HCT116 (cell line): ENCODE measurements around the gene GRK6. TPM values are rescaled to one million over a fixed set of nuclear protein-coding genes. Genes with fewer than 3 reads are reported as not detected.

ENCODE experiments used
- ATAC-seq: fragments of 200-7000 bp; cut with Tn5 transposase; 2 replicates; pipeline ENCODE4 v1.9.1; 2020; ENCODE audit warnings: mild to moderate bottlenecking, moderate library complexity
- BruUV-seq: library from RNA; stranded (reverse); fragments of 400-500 nt; replicated peaks from 2 replicates; lab custom pipeline; 2021; lab: Mats Ljungman, UMichigan
- CTCF ChIA-PET: fragments of 300-600 bp; sonication (Branson Sonifier 250); formaldehyde crosslinking; loops from one replicate; lab custom pipeline; 2021; ENCODE audit warnings: antibody characterized with exemption; lab: Charles Lee
- POLR2A ChIA-PET: fragments of 300-600, 350-600 bp; sonication (Branson Sonifier 250); formaldehyde crosslinking; loops from one replicate; lab custom pipeline; 2021; ENCODE audit warnings: antibody characterized with exemption; lab: Charles Lee
- RAD21 ChIA-PET, 2 experiments: fragments of 300-600 bp; sonication (Branson Sonifier 250); formaldehyde crosslinking; loops; one replicate each; lab custom pipeline; 2023; ENCODE audit warnings: low total read pairs in 2 of 2; ENCODE audit not compliant: uncharacterized antibody in 2 of 2, unreplicated experiment in 2 of 2, low non-redundant PET in 1 of 2; lab: Charles Lee
- DNase-seq: peaks from one replicate; pipeline ENCODE4 v3.0.0-alpha.2; 2010; ENCODE audit warnings: low read depth, low spot score
- H2AFZ ChIP-seq: fragments of 200-600 bp; shearing (Covaris generic), sonication (generic); 2 replicates; pipeline ENCODE4 v1.6.1; 2017; ENCODE audit warnings: low read depth, mixed run types, mixed read lengths, antibody characterized with exemption, low read length; ENCODE audit not compliant: poor library complexity, severe bottlenecking
- H3K27ac ChIP-seq: 2 replicates; pipeline ENCODE4 v1.5.1; 2012; ENCODE audit warnings: low read depth, low read length
- H3K27me3 ChIP-seq: fragments of 200-600 bp; sonication (generic); 2 replicates; pipeline ENCODE4 v1.6.1; 2016; ENCODE audit warnings: mixed run types, low read length, mixed read lengths; ENCODE audit not compliant: insufficient read depth
- H3K36me3 ChIP-seq, 2 experiments: fragments of 200-500 bp in 1 of 2; fragments of 200-600 bp in 1 of 2; sonication (Bioruptor generic) in 1 of 2; sonication (generic) in 1 of 2; 2 replicates each; pipeline versions ENCODE4 v1.5.1 to v1.6.1; 2014 to 2016; ENCODE audit warnings: low read length in 2 of 2, inconsistent platforms in 1 of 2, mixed read lengths in 1 of 2, mixed run types in 1 of 2; ENCODE audit not compliant: insufficient read depth in 2 of 2, control insufficient read depth in 1 of 2
- H3K4me1 ChIP-seq, 2 experiments: fragments of 200-600 bp in 1 of 2; sonication (generic) in 1 of 2; 2 replicates each; pipeline versions ENCODE4 v1.5.1 to v1.6.1; 2012 to 2017; ENCODE audit warnings: low read length in 2 of 2, inconsistent platforms in 1 of 2, mild to moderate bottlenecking in 1 of 2, mixed read lengths in 1 of 2, mixed run types in 1 of 2, moderate library complexity in 1 of 2; ENCODE audit not compliant: insufficient read depth in 2 of 2, control insufficient read depth in 1 of 2
- H3K4me2 ChIP-seq: fragments of 200-600 bp; sonication (generic); 2 replicates; pipeline ENCODE4 v1.6.1; 2017; ENCODE audit warnings: mixed run types, low read length, mixed read lengths
- H3K4me3 ChIP-seq, 2 experiments: fragments of 200-600 bp in 1 of 2; sonication (generic) in 1 of 2; replicated peaks in 1 of 2; 2 replicates each; pipeline ENCODE4 v1.5.1; 2011 to 2016; ENCODE audit warnings: low read length in 2 of 2, control low read depth in 1 of 2, low read depth in 1 of 2, mild to moderate bottlenecking in 1 of 2, mixed read lengths in 1 of 2, mixed run types in 1 of 2
- H3K79me2 ChIP-seq: fragments of 200-600 bp; sonication (generic); 2 replicates; pipeline ENCODE4 v1.6.1; 2017; ENCODE audit warnings: mild to moderate bottlenecking, mixed run types, low read length, moderate library complexity, mixed read lengths; ENCODE audit not compliant: insufficient read depth
- H3K9ac ChIP-seq: fragments of 200-600 bp; sonication (generic); 2 replicates; pipeline ENCODE4 v1.6.1; 2016; ENCODE audit warnings: low read length, mixed read lengths
- H3K9me2 ChIP-seq: fragments of 200-600 bp; sonication (generic), shearing (Covaris generic); 2 replicates; pipeline ENCODE4 v1.6.1; 2017; ENCODE audit warnings: mixed run types, mild to moderate bottlenecking, moderate library complexity; ENCODE audit not compliant: insufficient read depth
- H3K9me3 ChIP-seq, 2 experiments: fragments of 200-500 bp in 1 of 2; fragments of 200-600 bp in 1 of 2; sonication (Bioruptor generic) in 1 of 2; sonication (generic) in 1 of 2; 2 replicates each; pipeline ENCODE4 v1.6.1; 2014 to 2017; ENCODE audit warnings: low read length in 2 of 2, mixed read lengths in 2 of 2, inconsistent platforms in 1 of 2, low read depth in 1 of 2, mild to moderate bottlenecking in 1 of 2, mixed run types in 1 of 2, moderate library complexity in 1 of 2; ENCODE audit not compliant: control insufficient read depth in 1 of 2, insufficient read depth in 1 of 2
- H4K20me1 ChIP-seq: fragments of 200-600 bp; sonication (generic), shearing (Covaris generic); 2 replicates; pipeline ENCODE4 v1.6.1; 2017; ENCODE audit warnings: mixed run types, mild to moderate bottlenecking, moderate library complexity; ENCODE audit not compliant: insufficient read depth
- CBX3 ChIP-seq: IDR thresholded peaks from 2 replicates; pipeline ENCODE4 v1.6.1; 2012; ENCODE audit warnings: low read depth
- CEBPB ChIP-seq: IDR thresholded peaks from 2 replicates; pipeline ENCODE4 v1.6.1; 2012; ENCODE audit warnings: low read depth
- EGR1 ChIP-seq: IDR thresholded peaks from 2 replicates; pipeline ENCODE4 v1.6.1; 2012; ENCODE audit warnings: low read depth
- ELF1 ChIP-seq: IDR thresholded peaks from 2 replicates; pipeline ENCODE4 v1.6.1; 2012; ENCODE audit warnings: low read depth, borderline replicate concordance
- EZH2 ChIP-seq: fragments of 200-600 bp; sonication (generic); IDR thresholded peaks from 2 replicates; pipeline ENCODE4 v1.6.1; 2017; ENCODE audit warnings: antibody characterized with exemption, mixed run types
- FOSL1 ChIP-seq: IDR thresholded peaks from 2 replicates; pipeline ENCODE4 v1.6.1; 2012; ENCODE audit warnings: low read depth
- JUND ChIP-seq: IDR thresholded peaks from 2 replicates; pipeline ENCODE4 v1.6.1; 2012
- POLR2A ChIP-seq: IDR thresholded peaks from 2 replicates; pipeline ENCODE4 v1.7.0; 2011; ENCODE audit warnings: borderline replicate concordance; ENCODE audit not compliant: insufficient read depth, insufficient read length; ENCODE audit errors: extremely low read depth
- POLR2AphosphoS5 ChIP-seq: IDR thresholded peaks from 2 replicates; pipeline ENCODE4 v1.6.1; 2011; ENCODE audit warnings: mild to moderate bottlenecking, low read depth, low read length, moderate library complexity
- RAD21 ChIP-seq: IDR thresholded peaks from 2 replicates; pipeline ENCODE4 v1.6.1; 2012; ENCODE audit warnings: low read depth, mild to moderate bottlenecking
- SIN3A ChIP-seq: IDR thresholded peaks from 2 replicates; pipeline ENCODE4 v1.6.1; 2012; ENCODE audit warnings: low read depth
- SP1 ChIP-seq: IDR thresholded peaks from 2 replicates; pipeline ENCODE4 v1.6.1; 2012; ENCODE audit warnings: low read depth
- TCF7L2 ChIP-seq: IDR thresholded peaks from 2 replicates; pipeline ENCODE4 v1.7.0; 2011; ENCODE audit warnings: borderline replicate concordance, inconsistent platforms; ENCODE audit not compliant: insufficient read depth, insufficient read length; ENCODE audit errors: extremely low read depth
- ZFX ChIP-seq: fragments of 450-650 bp; IDR thresholded peaks from 2 replicates; pipeline ENCODE4 v1.6.1; 2017
- intact Hi-C: fragments of 100-400 bp; cut with micrococcal nuclease; formaldehyde crosslinking; loops from 2 replicates; pipeline ENCODE4 v1.10.0; 2022
- total RNA-seq: library from RNA; stranded (reverse); gene quantifications from one replicate; pipeline ENCODE4 v1.2.1, GENCODE V29; 2021; ENCODE audit not compliant: unreplicated experiment
- TF ChIP-seq, protein P1 (sequence below): IDR thresholded peaks from 2 replicates; pipeline ENCODE4 v1.6.1; 2012
- TF ChIP-seq, protein P2 (sequence below), 3 experiments: fragments of 200-600 bp in 1 of 3; sonication (generic) in 1 of 3; IDR thresholded peaks in 2 of 3; conservative IDR thresholded peaks in 1 of 3; 2 replicates each; pipeline ENCODE4 v1.5.1; 2012 to 2017; ENCODE audit warnings: low read depth in 2 of 3, low read length in 2 of 3, antibody characterized with exemption in 1 of 3, borderline replicate concordance in 1 of 3, control low read depth in 1 of 3, mild to moderate bottlenecking in 1 of 3, mixed read lengths in 1 of 3, mixed run types in 1 of 3, moderate library complexity in 1 of 3; ENCODE audit not compliant: insufficient read depth in 1 of 3
- TF ChIP-seq, protein P3 (sequence below): IDR thresholded peaks from 2 replicates; pipeline ENCODE4 v1.6.1; 2011; ENCODE audit warnings: mild to moderate bottlenecking, low read length, moderate library complexity; ENCODE audit not compliant: insufficient replicate concordance; ENCODE audit errors: extremely low read depth

The GRK6 gene
- total RNA-seq, 1 experiment from 2014 or later, result 89.3 TPM

GRCh38 chr5:177405805-177406204 is 20.7 kb upstream of the GRK6 start:
- ATAC-seq (no peak), DNase-seq (no peak)
- Histone ChIP-seq H3K36me3 (no peaks in the 10 kb centered on the region), H2AFZ (no peak overlapping the region), H3K4me1 (peaks cover 15 to 37% of the 10 kb centered on the region in 2 experiments), H4K20me1 (no peaks in the 10 kb centered on the region), H3K27ac (no peak overlapping the region), H3K79me2 (no peaks in the 10 kb centered on the region), H3K27me3 (no peaks in the 10 kb centered on the region), H3K9me2 (no peaks in the 10 kb centered on the region), H3K4me3 (no peak overlapping the region), H3K9ac (no peak overlapping the region), H3K9me3 (no peaks in the 10 kb centered on the region), H3K4me2 (no peak overlapping the region)
- no peak for TF ChIP-seq SP1
- no peak for TF ChIP-seq FOSL1
- no peak for TF ChIP-seq POLR2AphosphoS5
- TF ChIP-seq, protein P1, sequence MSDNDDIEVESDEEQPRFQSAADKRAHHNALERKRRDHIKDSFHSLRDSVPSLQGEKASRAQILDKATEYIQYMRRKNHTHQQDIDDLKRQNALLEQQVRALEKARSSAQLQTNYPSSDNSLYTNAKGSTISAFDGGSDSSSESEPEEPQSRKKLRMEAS, result no peak
- no peak for TF ChIP-seq JUND
- TF ChIP-seq ELF1, result no peak
- TF ChIP-seq SIN3A, result no peak
- no peak for TF ChIP-seq TCF7L2
- no peak for TF ChIP-seq EZH2
- TF ChIP-seq CBX3, result no peak
- TF ChIP-seq RAD21, result no peak
- BruUV-seq, result no TSS peak
- CTCF ChIA-PET, result interaction anchor here (4.0 to 5.3 kb wide), 2 partner anchors 16 to 49 kb away, joined by 65 to 85 read pairs; no protein-coding TSS in a partner anchor
- POLR2A ChIA-PET, result no interaction called here
- RAD21 ChIA-PET, result interaction anchor here in 1 of 2 experiments (1.5 kb wide), 1 partner anchor 40 kb away, joined by 5 read pairs; no protein-coding TSS in a partner anchor
- intact Hi-C loops, result no loop called here

GRCh38 chr5:177409043-177409801 is 17.3 kb upstream of the GRK6 start, which contains the start of gene F12:
Gene F12, minus strand, starts transcription at chr5:177409564. Its CDS starts 37 bp downstream, at chr5:177409527.
- CTCF ChIA-PET, result no interaction called here
- RAD21 ChIA-PET, result no interaction called here
- no peak for TF ChIP-seq POLR2AphosphoS5
- TF ChIP-seq POLR2A, result no peak
- TF ChIP-seq, protein P2, sequence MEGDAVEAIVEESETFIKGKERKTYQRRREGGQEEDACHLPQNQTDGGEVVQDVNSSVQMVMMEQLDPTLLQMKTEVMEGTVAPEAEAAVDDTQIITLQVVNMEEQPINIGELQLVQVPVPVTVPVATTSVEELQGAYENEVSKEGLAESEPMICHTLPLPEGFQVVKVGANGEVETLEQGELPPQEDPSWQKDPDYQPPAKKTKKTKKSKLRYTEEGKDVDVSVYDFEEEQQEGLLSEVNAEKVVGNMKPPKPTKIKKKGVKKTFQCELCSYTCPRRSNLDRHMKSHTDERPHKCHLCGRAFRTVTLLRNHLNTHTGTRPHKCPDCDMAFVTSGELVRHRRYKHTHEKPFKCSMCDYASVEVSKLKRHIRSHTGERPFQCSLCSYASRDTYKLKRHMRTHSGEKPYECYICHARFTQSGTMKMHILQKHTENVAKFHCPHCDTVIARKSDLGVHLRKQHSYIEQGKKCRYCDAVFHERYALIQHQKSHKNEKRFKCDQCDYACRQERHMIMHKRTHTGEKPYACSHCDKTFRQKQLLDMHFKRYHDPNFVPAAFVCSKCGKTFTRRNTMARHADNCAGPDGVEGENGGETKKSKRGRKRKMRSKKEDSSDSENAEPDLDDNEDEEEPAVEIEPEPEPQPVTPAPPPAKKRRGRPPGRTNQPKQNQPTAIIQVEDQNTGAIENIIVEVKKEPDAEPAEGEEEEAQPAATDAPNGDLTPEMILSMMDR (IDR thresholded peaks at IDR 0.05 in 2 of 3, conservative IDR thresholded peaks at IDR 0.05 in 1 of 3; ENCODE audit: borderline replicate concordance in 1 of 3, insufficient read depth in 1 of 3, low read depth in 2 of 3, low read length in 2 of 3), result no peak
- no peak for TF ChIP-seq ELF1
- no peak for TF ChIP-seq SP1
- no peak for TF ChIP-seq CBX3
- TF ChIP-seq CEBPB, result no peak
- no peak for TF ChIP-seq EGR1
- TF ChIP-seq, protein P3, sequence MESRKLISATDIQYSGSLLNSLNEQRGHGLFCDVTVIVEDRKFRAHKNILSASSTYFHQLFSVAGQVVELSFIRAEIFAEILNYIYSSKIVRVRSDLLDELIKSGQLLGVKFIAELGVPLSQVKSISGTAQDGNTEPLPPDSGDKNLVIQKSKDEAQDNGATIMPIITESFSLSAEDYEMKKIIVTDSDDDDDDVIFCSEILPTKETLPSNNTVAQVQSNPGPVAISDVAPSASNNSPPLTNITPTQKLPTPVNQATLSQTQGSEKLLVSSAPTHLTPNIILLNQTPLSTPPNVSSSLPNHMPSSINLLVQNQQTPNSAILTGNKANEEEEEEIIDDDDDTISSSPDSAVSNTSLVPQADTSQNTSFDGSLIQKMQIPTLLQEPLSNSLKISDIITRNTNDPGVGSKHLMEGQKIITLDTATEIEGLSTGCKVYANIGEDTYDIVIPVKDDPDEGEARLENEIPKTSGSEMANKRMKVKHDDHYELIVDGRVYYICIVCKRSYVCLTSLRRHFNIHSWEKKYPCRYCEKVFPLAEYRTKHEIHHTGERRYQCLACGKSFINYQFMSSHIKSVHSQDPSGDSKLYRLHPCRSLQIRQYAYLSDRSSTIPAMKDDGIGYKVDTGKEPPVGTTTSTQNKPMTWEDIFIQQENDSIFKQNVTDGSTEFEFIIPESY, result no peak
- TF ChIP-seq EZH2, result no peak
- no peak for TF ChIP-seq ZFX
- DNase-seq, result no peak
- no peaks in the 10 kb centered on the region for H4K20me1 ChIP-seq
- no peak within 1 kb of the TSS for H3K9ac ChIP-seq
- no peak within 1 kb of the TSS for H3K4me2 ChIP-seq
- BruUV-seq, result no TSS peak
- H3K36me3 ChIP-seq, result no peaks in the 10 kb centered on the region
- no peak for ATAC-seq
- H3K9me3 ChIP-seq, result no peaks in the 10 kb centered on the region
- peaks cover 7 to 13% of the 10 kb centered on the region in 2 experiments; a peak in 3 of 4 replicates for H3K4me1 ChIP-seq
- H3K27ac ChIP-seq, result no peak within 1 kb of the TSS
- POLR2A ChIA-PET, result no interaction called here
- H3K27me3 ChIP-seq, result no peaks in the 10 kb centered on the region
- H3K4me3 ChIP-seq, result no peak within 1 kb of the TSS
- intact Hi-C loops, result no loop called here
- H3K9me2 ChIP-seq, result no peaks in the 10 kb centered on the region
- H3K79me2 ChIP-seq, result no peaks in the 10 kb centered on the region
- H2AFZ ChIP-seq, result no peak within 1 kb of the TSS
